PC-3 (cell line): ENCODE data around the gene RPL10A. TPM values are rescaled to one million over a fixed set of nuclear protein-coding genes. Genes with fewer than 3 reads are reported as not detected.

Experiments used
- ATAC-seq: fragments of 200-7000 bp; cut with Tn5 transposase; 2 replicates; pipeline ENCODE4 v1.9.1; 2020; ENCODE audit warnings: mild to moderate bottlenecking, moderate library complexity
- BruUV-seq: library from RNA; stranded (reverse); fragments of 400-500 nt; replicated peaks from 2 replicates; lab custom pipeline; 2021; lab: Mats Ljungman, UMichigan
- CTCF ChIA-PET: fragments of 300-600 bp; sonication (Branson Sonifier 250); formaldehyde crosslinking; loops from one replicate; lab custom pipeline; 2022; ENCODE audit warnings: antibody characterized with exemption; lab: Charles Lee
- POLR2A ChIA-PET: fragments of 300-600 bp; sonication (Branson Sonifier 250); formaldehyde crosslinking; loops from one replicate; lab custom pipeline; 2022; ENCODE audit warnings: antibody characterized with exemption; ENCODE audit not compliant: unreplicated experiment; lab: Charles Lee
- DNase-seq: peaks from one replicate; pipeline ENCODE4 v3.0.0-alpha.2; 2015
- H2AFZ ChIP-seq: fragments of 300-600 bp; sonication (generic); 2 replicates; pipeline ENCODE4 v1.6.0; 2016; ENCODE audit warnings: antibody characterized with exemption, low read length
- H3F3A ChIP-seq: fragments of 300-600 bp; sonication (generic); one replicate; pipeline ENCODE4 v1.6.0; 2017; ENCODE audit warnings: antibody characterized with exemption, low read length, control low read depth, mild to moderate bottlenecking; ENCODE audit not compliant: unreplicated experiment
- H3K27ac ChIP-seq: fragments of 300-600 bp; sonication (generic); 2 replicates; pipeline ENCODE4 v1.5.1; 2016; ENCODE audit warnings: mild to moderate bottlenecking, low read length
- H3K27me3 ChIP-seq: fragments of 300-600 bp; sonication (generic); 2 replicates; pipeline ENCODE4 v1.6.1; 2016; ENCODE audit warnings: low read length, mixed read lengths
- H3K36me3 ChIP-seq: fragments of 300-600 bp; sonication (generic); 2 replicates; pipeline ENCODE4 v1.6.1; 2016; ENCODE audit warnings: low read depth, mixed run types, low read length, mixed read lengths
- H3K4me1 ChIP-seq: fragments of 300-600 bp; sonication (generic); 2 replicates; pipeline ENCODE4 v1.5.1; 2016; ENCODE audit warnings: low read length; ENCODE audit not compliant: insufficient read depth
- H3K4me2 ChIP-seq: fragments of 300-600 bp; sonication (generic); 2 replicates; pipeline ENCODE4 v1.6.0; 2016; ENCODE audit warnings: low read length
- H3K4me3 ChIP-seq: fragments of 300-600 bp; sonication (generic); 2 replicates; pipeline ENCODE4 v1.5.1; 2016; ENCODE audit warnings: mild to moderate bottlenecking, low read length, mixed read lengths
- H3K79me2 ChIP-seq: fragments of 300-600 bp; sonication (generic); 2 replicates; pipeline ENCODE4 v1.6.1; 2017; ENCODE audit warnings: low read length, mixed read lengths
- H3K9ac ChIP-seq: fragments of 300-600 bp; sonication (generic); 2 replicates; pipeline ENCODE4 v1.6.0; 2016; ENCODE audit warnings: mild to moderate bottlenecking, low read length
- H3K9me2 ChIP-seq: fragments of 300-600 bp; sonication (generic); replicated peaks from 2 replicates; pipeline ENCODE4 v1.6.1; 2016; ENCODE audit warnings: mixed run types, low read length, mixed read lengths
- H3K9me3 ChIP-seq: fragments of 300-600 bp; sonication (generic); 2 replicates; pipeline ENCODE4 v1.6.1; 2016; ENCODE audit warnings: low read length, mixed read lengths
- H4K20me1 ChIP-seq: fragments of 300-600 bp; sonication (generic); 2 replicates; pipeline ENCODE4 v1.6.1; 2016; ENCODE audit warnings: low read length, mixed read lengths
- EZH2 ChIP-seq: fragments of 300-600 bp; sonication (generic); IDR thresholded peaks from one replicate; pipeline ENCODE4 v1.6.1; 2017; ENCODE audit warnings: antibody characterized with exemption, mild to moderate bottlenecking, low read length; ENCODE audit not compliant: unreplicated experiment
- EZH2phosphoT487 ChIP-seq: fragments of 300-600 bp; sonication (generic); IDR thresholded peaks from 2 replicates; pipeline ENCODE4 v1.6.1; 2018; ENCODE audit warnings: mild to moderate bottlenecking, antibody characterized with exemption, low read length, borderline replicate concordance
- intact Hi-C: fragments of 100-400 bp; cut with micrococcal nuclease; formaldehyde crosslinking; loops from 2 replicates; pipeline ENCODE4 v1.9.0; 2023
- total RNA-seq: library from RNA; depleted of rRNA; stranded (reverse); fragments of >200 nt; gene quantifications from 2 replicates; pipeline ENCODE4 v1.2.3, GENCODE V29; 2014
- TF ChIP-seq, protein P1 (sequence below): fragments of 300-600 bp; sonication (generic); conservative IDR thresholded peaks from 2 replicates; pipeline ENCODE4 v1.5.1; 2017; ENCODE audit warnings: antibody characterized with exemption, low read depth, mild to moderate bottlenecking, low read length

RPL10A gene
- total RNA-seq, 1 experiment from 2014 or later, result 1,509 TPM

- no peaks in the 10 kb centered on the region for H3K27me3 ChIP-seq
- TF ChIP-seq EZH2 (no peak), EZH2phosphoT487 (no peak)
- TF ChIP-seq, protein P1, sequence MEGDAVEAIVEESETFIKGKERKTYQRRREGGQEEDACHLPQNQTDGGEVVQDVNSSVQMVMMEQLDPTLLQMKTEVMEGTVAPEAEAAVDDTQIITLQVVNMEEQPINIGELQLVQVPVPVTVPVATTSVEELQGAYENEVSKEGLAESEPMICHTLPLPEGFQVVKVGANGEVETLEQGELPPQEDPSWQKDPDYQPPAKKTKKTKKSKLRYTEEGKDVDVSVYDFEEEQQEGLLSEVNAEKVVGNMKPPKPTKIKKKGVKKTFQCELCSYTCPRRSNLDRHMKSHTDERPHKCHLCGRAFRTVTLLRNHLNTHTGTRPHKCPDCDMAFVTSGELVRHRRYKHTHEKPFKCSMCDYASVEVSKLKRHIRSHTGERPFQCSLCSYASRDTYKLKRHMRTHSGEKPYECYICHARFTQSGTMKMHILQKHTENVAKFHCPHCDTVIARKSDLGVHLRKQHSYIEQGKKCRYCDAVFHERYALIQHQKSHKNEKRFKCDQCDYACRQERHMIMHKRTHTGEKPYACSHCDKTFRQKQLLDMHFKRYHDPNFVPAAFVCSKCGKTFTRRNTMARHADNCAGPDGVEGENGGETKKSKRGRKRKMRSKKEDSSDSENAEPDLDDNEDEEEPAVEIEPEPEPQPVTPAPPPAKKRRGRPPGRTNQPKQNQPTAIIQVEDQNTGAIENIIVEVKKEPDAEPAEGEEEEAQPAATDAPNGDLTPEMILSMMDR, result no peak
- H3K36me3 ChIP-seq, result peaks cover 26% of the 10 kb centered on the region
- TSS peak; percentile 15 for BruUV-seq
- peaks cover 31% of the 10 kb centered on the region for H4K20me1 ChIP-seq
- no peaks in the 10 kb centered on the region for H3K9me3 ChIP-seq
- peaks cover 28% of the 10 kb centered on the region for H3F3A ChIP-seq
- peaks cover 18% of the 10 kb centered on the region for H3K79me2 ChIP-seq
- no peaks in the 10 kb centered on the region for H3K9me2 ChIP-seq
- H3K4me3 ChIP-seq, result no peak overlapping the region
- no peak overlapping the region for H3K4me2 ChIP-seq
- ATAC-seq (no peak), DNase-seq (no peak)
- H2AFZ ChIP-seq, result no peak overlapping the region
- H3K9ac ChIP-seq, result no peak overlapping the region
- peaks cover 10% of the 10 kb centered on the region for H3K4me1 ChIP-seq
- H3K27ac ChIP-seq, result no peak overlapping the region
- POLR2A ChIA-PET, result no interaction called here
- intact Hi-C loops, result no loop called here
- CTCF ChIA-PET, result no interaction called here
These were observed 7.4 kb downstream of the RPL10A start for GRCh38 chr6:35475573-35475972.

DNA sequence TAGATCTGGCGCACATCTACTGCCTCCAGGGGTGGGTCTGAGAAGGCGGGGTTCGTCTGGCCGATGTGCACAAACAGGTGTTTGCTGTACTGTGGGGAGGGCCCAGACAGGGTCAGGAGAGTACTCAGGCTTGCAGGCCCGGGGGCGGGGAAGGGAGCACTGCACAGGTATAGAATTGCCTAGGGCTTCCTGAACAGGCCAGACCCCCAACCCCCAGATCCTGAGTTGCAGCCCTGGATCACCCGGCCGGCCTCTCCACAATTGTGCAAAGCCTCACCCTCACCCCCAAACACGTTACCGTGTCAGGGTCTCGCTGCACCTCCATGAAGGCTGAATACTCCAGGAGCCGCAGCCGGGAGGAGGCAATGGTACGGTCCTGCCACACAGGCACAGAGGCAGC is 7.8 kb downstream of the RPL10A start:
- POLR2A ChIA-PET, result no interaction called here
- CTCF ChIA-PET, result no interaction called here
- DNase-seq (no peak), ATAC-seq (no peak)
- Histone ChIP-seq H3K79me2 (peaks cover 13% of the 10 kb centered on the region), H2AFZ (no peak overlapping the region), H3F3A (peaks cover 24% of the 10 kb centered on the region), H3K9me3 (no peaks in the 10 kb centered on the region), H3K27ac (no peak overlapping the region), H3K27me3 (no peaks in the 10 kb centered on the region), H3K4me1 (peaks cover 6% of the 10 kb centered on the region), H3K9me2 (no peaks in the 10 kb centered on the region), H3K36me3 (peaks cover 22% of the 10 kb centered on the region), H3K4me2 (no peak overlapping the region), H3K4me3 (no peak overlapping the region), H3K9ac (no peak overlapping the region), H4K20me1 (peaks cover 27% of the 10 kb centered on the region)
- BruUV-seq, result no TSS peak
- intact Hi-C loops, result no loop called here
- TF ChIP-seq EZH2, result no peak

DNA sequence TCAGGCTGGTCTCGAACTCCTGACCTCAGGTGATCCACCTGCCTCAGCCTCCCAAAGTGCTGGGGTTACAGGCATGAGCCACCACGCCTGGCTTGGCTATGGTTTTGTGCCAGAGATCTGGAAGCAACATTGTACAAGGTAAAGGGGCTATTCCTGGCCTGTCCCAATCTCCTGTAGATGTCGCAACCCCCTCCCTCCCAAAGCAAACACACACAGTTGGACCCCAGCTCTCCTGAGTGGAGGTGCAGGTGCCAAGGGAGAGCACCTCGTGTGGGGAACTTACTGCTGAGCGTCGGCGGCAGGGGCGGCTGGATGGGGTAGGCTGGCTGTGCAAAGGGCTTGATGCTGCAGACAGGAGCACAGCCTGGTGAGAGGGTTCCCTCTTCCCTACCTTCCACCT is 8.8 kb downstream of the RPL10A start:
- intact Hi-C loops, result no loop called here
- H3K4me1 ChIP-seq, result no peaks in the 10 kb centered on the region
- peaks cover 16% of the 10 kb centered on the region for H4K20me1 ChIP-seq
- BruUV-seq, result no TSS peak
- no peak overlapping the region for H2AFZ ChIP-seq
- no peak for ATAC-seq
- H3K79me2 ChIP-seq, result peaks cover 3% of the 10 kb centered on the region; the same call in 1 of the 2 replicates
- DNase-seq, result no peak
- no peak overlapping the region for H3K4me3 ChIP-seq
- H3K4me2 ChIP-seq, result no peak overlapping the region
- peaks cover 15% of the 10 kb centered on the region for H3F3A ChIP-seq
- ChIA-PET CTCF (no interaction called here), POLR2A (interaction anchor here (0.6 kb wide), 1 partner anchor 159 kb away, joined by 4 read pairs; no protein-coding TSS in a partner anchor)
- peaks cover 12% of the 10 kb centered on the region for H3K36me3 ChIP-seq
- H3K9me3 ChIP-seq, result no peaks in the 10 kb centered on the region
- H3K9ac ChIP-seq, result no peak overlapping the region
- no peaks in the 10 kb centered on the region for H3K27me3 ChIP-seq
- TF ChIP-seq, protein P1, result no peak
- TF ChIP-seq EZH2phosphoT487 (no peak), EZH2 (no peak)
- H3K27ac ChIP-seq, result no peak overlapping the region
- no peaks in the 10 kb centered on the region for H3K9me2 ChIP-seq
